Activated CD4-positive, alpha-beta T cell treated with anti-CD3 and anti-CD28 coated beads, Interleukin-2, amount 10 ng/mL, durations not matched to agents 7 days and 5 days (primary cell): ENCODE results near the gene SMYD5. TPM values are rescaled to one million over a fixed set of nuclear protein-coding genes. Genes with fewer than 3 reads are reported as not detected.
A peak's percentile ranks its signal among the peaks of the same experiment; 100 is the strongest.
"Not testable (repeated sequence)": the region's sequence is repeated elsewhere in the genome, so short reads cannot be mapped to it uniquely, and the experiment has no call there.

Experiments
- CTCF ChIA-PET: fragments of 350-600 bp; sonication (Branson Sonifier 250); formaldehyde crosslinking; loops from one replicate; lab custom pipeline; 2021; ENCODE audit warnings: antibody characterized with exemption; lab: Charles Lee
- POLR2A ChIA-PET: fragments of 350-600 bp; sonication (Branson Sonifier 250); formaldehyde crosslinking; loops from one replicate; lab custom pipeline; 2021; ENCODE audit warnings: antibody characterized with exemption; lab: Charles Lee
- DNase-seq: peaks from one replicate; pipeline ENCODE4 v3.0.0-alpha.2; 2020
- H3K27ac Mint-ChIP-seq: one replicate; pipeline ENCODE4 v1.8.0; 2021; ENCODE audit warnings: mild to moderate bottlenecking, moderate library complexity, mixed read lengths
- H3K27me3 Mint-ChIP-seq: one replicate; pipeline ENCODE4 v1.8.0; 2021; ENCODE audit warnings: mixed read lengths
- H3K36me3 Mint-ChIP-seq: one replicate; pipeline ENCODE4 v1.8.0; 2021; ENCODE audit warnings: low read depth, mixed read lengths
- H3K4me1 Mint-ChIP-seq: one replicate; pipeline ENCODE4 v1.8.0; 2021; ENCODE audit warnings: mixed read lengths
- H3K4me3 Mint-ChIP-seq: one replicate; pipeline ENCODE4 v1.8.0; 2021; ENCODE audit warnings: mild to moderate bottlenecking, moderate library complexity, mixed read lengths
- H3K9me3 Mint-ChIP-seq: one replicate; pipeline ENCODE4 v1.8.0; 2021; ENCODE audit warnings: mixed read lengths
- total RNA-seq, 2 experiments: library from RNA; stranded (reverse); gene quantifications; one replicate each; pipeline ENCODE4 v1.2.3, GENCODE V29; 2021

Gene SMYD5
- total RNA-seq, 2 experiments from 2014 or later = 13.6 to 16.5 TPM

- H3K27me3 Mint-ChIP-seq = no peaks in the 10 kb centered on the region
- DNase-seq = no peak
- no peaks in the 10 kb centered on the region for H3K9me3 Mint-ChIP-seq
- H3K36me3 Mint-ChIP-seq = peaks cover 19% of the 10 kb centered on the region
- CTCF ChIA-PET = interaction anchor here (0.6 to 1.9 kb wide), 5 partner anchors 9 to 52 kb away, joined by 3 to 5 read pairs (median 4); no protein-coding TSS in a partner anchor
- no peak overlapping the region for H3K4me3 Mint-ChIP-seq
- peaks cover 1% of the 10 kb centered on the region for H3K4me1 Mint-ChIP-seq
- no peak overlapping the region for H3K27ac Mint-ChIP-seq
- POLR2A ChIA-PET = no interaction called here
Measured at GRCh38 chr2:73257425-73258125, 43.5 kb downstream of the SMYD5 start.

- Mint-ChIP-seq H3K9me3 (no peaks in the 10 kb centered on the region), H3K27me3 (no peaks in the 10 kb centered on the region), H3K4me3 (no peak overlapping the region), H3K36me3 (peaks cover 15% of the 10 kb centered on the region), H3K27ac (no peak overlapping the region), H3K4me1 (peaks cover 1% of the 10 kb centered on the region)
- CTCF ChIA-PET = interaction anchor here (0.6 to 1.9 kb wide), 2 partner anchors 10 to 22 kb away, joined by 4 to 5 read pairs; no protein-coding TSS in a partner anchor
- POLR2A ChIA-PET = no interaction called here
- no peak for DNase-seq
Measured at GRCh38 chr2:73258186-73258912, 44.3 kb downstream of the SMYD5 start.

GRCh38 chr2:73258913-73259215 is 44.8 kb downstream of the SMYD5 start:
- Mint-ChIP-seq H3K9me3 (no peaks in the 10 kb centered on the region), H3K27me3 (no peaks in the 10 kb centered on the region), H3K4me3 (no peak overlapping the region), H3K27ac (peak overlapping the region; percentile 51), H3K4me1 (peaks cover 1% of the 10 kb centered on the region), H3K36me3 (peaks cover 16% of the 10 kb centered on the region)
- CTCF ChIA-PET = interaction anchor here (0.6 to 1.9 kb wide), 2 partner anchors 11 to 23 kb away, joined by 4 to 5 read pairs; no protein-coding TSS in a partner anchor
- DNase-seq = no peak
- POLR2A ChIA-PET = no interaction called here

- H3K4me3 Mint-ChIP-seq = no peak overlapping the region
- H3K27me3 Mint-ChIP-seq = no peaks in the 10 kb centered on the region
- DNase-seq = no peak
- peaks cover 15% of the 10 kb centered on the region for H3K36me3 Mint-ChIP-seq
- no peak overlapping the region for H3K27ac Mint-ChIP-seq
- H3K4me1 Mint-ChIP-seq = peaks cover 1% of the 10 kb centered on the region
- POLR2A ChIA-PET = no interaction called here
- no peaks in the 10 kb centered on the region for H3K9me3 Mint-ChIP-seq
- CTCF ChIA-PET = interaction anchor here (0.6 kb wide), 1 partner anchor 23 kb away, joined by 4 read pairs; no protein-coding TSS in a partner anchor
Measured at GRCh38 chr2:73259276-73259675, 45.2 kb downstream of the SMYD5 start.

- no peak for DNase-seq
- H3K4me1 Mint-ChIP-seq = peaks cover 1% of the 10 kb centered on the region
- peaks cover 11% of the 10 kb centered on the region for H3K36me3 Mint-ChIP-seq
- no peak overlapping the region for H3K4me3 Mint-ChIP-seq
- H3K27me3 Mint-ChIP-seq = no peaks in the 10 kb centered on the region
- ChIA-PET CTCF (no interaction called here), POLR2A (no interaction called here)
- H3K9me3 Mint-ChIP-seq = no peaks in the 10 kb centered on the region
- no peak overlapping the region for H3K27ac Mint-ChIP-seq
Measured at GRCh38 chr2:73259704-73260337, 45.8 kb downstream of the SMYD5 start.

- H3K27me3 Mint-ChIP-seq = no peaks in the 10 kb centered on the region
- ChIA-PET CTCF (no interaction called here), POLR2A (no interaction called here)
- H3K27ac Mint-ChIP-seq = no peak overlapping the region
- no peak for DNase-seq
- H3K9me3 Mint-ChIP-seq = no peaks in the 10 kb centered on the region
- H3K4me3 Mint-ChIP-seq = no peak overlapping the region
- peaks cover 9% of the 10 kb centered on the region for H3K36me3 Mint-ChIP-seq
- peaks cover 1% of the 10 kb centered on the region for H3K4me1 Mint-ChIP-seq
Measured at GRCh38 chr2:73260338-73260984, 46.4 kb downstream of the SMYD5 start.

GRCh38 chr2:73262108-73262651 is 48.1 kb downstream of the SMYD5 start:
- H3K9me3 Mint-ChIP-seq = no peaks in the 10 kb centered on the region
- peaks cover 6% of the 10 kb centered on the region for H3K4me1 Mint-ChIP-seq
- H3K36me3 Mint-ChIP-seq = peaks cover 12% of the 10 kb centered on the region
- H3K4me3 Mint-ChIP-seq = no peak overlapping the region
- CTCF ChIA-PET = interaction anchor here (0.6 to 2.0 kb wide), 3 partner anchors 9 to 1159 kb away, joined by 3 to 5 read pairs (median 5); partner anchors contain the start of gene C2orf81
- POLR2A ChIA-PET = no interaction called here
- no peak for DNase-seq
- no peaks in the 10 kb centered on the region for H3K27me3 Mint-ChIP-seq
- H3K27ac Mint-ChIP-seq = no peak overlapping the region

GRCh38 chr2:73262691-73263429 is 48.8 kb downstream of the SMYD5 start:
- DNase-seq, H3K27me3 Mint-ChIP-seq, POLR2A ChIA-PET: not testable (repeated sequence)

GRCh38 chr2:73263540-73264331 is 49.7 kb downstream of the SMYD5 start:
- H3K4me1 Mint-ChIP-seq = peaks cover 16% of the 10 kb centered on the region
- no peaks in the 10 kb centered on the region for H3K27me3 Mint-ChIP-seq
- H3K36me3 Mint-ChIP-seq = peaks cover 19% of the 10 kb centered on the region
- H3K27ac Mint-ChIP-seq = no peak overlapping the region
- H3K9me3 Mint-ChIP-seq = no peaks in the 10 kb centered on the region
- ChIA-PET CTCF (interaction anchor here (1.0 to 2.0 kb wide), 3 partner anchors 8 to 19 kb away, joined by 3 to 6 read pairs (median 5); no protein-coding TSS in a partner anchor), POLR2A (no interaction called here)
- no peak overlapping the region for H3K4me3 Mint-ChIP-seq
- no peak for DNase-seq

More at GRCh38 chr2:73262691-73263429, 48.8 kb downstream of the SMYD5 start:
- H3K4me3 Mint-ChIP-seq, H3K9me3 Mint-ChIP-seq, H3K27ac Mint-ChIP-seq, H3K4me1 Mint-ChIP-seq: not testable (repeated sequence)
- H3K36me3 Mint-ChIP-seq = peaks cover 14% of the 10 kb centered on the region
- CTCF ChIA-PET = interaction anchor here (0.6 to 2.0 kb wide), 5 partner anchors 9 to 1158 kb away, joined by 3 to 6 read pairs (median 5); partner anchors contain the start of gene C2orf81

GRCh38 chr2:73264332-73264606 is 50.2 kb downstream of the SMYD5 start:
- Mint-ChIP-seq H3K36me3 (peaks cover 15% of the 10 kb centered on the region), H3K4me3 (no peak overlapping the region), H3K4me1 (peaks cover 15% of the 10 kb centered on the region), H3K27ac (no peak overlapping the region), H3K9me3 (no peaks in the 10 kb centered on the region), H3K27me3 (no peaks in the 10 kb centered on the region)
- DNase-seq = no peak
- CTCF ChIA-PET = no interaction called here
- POLR2A ChIA-PET = no interaction called here

- H3K9me3 Mint-ChIP-seq = no peaks in the 10 kb centered on the region
- peaks cover 17% of the 10 kb centered on the region for H3K4me1 Mint-ChIP-seq
- CTCF ChIA-PET = no interaction called here
- POLR2A ChIA-PET = no interaction called here
- no peak overlapping the region for H3K27ac Mint-ChIP-seq
- no peaks in the 10 kb centered on the region for H3K27me3 Mint-ChIP-seq
- DNase-seq = no peak
- H3K36me3 Mint-ChIP-seq = peaks cover 15% of the 10 kb centered on the region
- H3K4me3 Mint-ChIP-seq = no peak overlapping the region
Measured at GRCh38 chr2:73264783-73265182, 50.7 kb downstream of the SMYD5 start.
